Measurements from ENCODE around the gene UBE2U.
"Not testable (repeated sequence)": the region's sequence is repeated elsewhere in the genome, so short reads cannot be mapped to it uniquely, and the experiment has no call there.

The UBE2U gene

GRCh38 chr1:64199154-64199553 lies 4.3 kb upstream of the UBE2U start:
- Mint-ChIP-seq H3K27ac (no peak overlapping the region), H3K36me3 (ENCODE audit: insufficient read depth) (no peaks in the 10 kb centered on the region), H3K9me3 (no peaks in the 10 kb centered on the region), H3K4me3 (no peak overlapping the region), H3K27me3 (no peaks in the 10 kb centered on the region), H3K4me1 (ENCODE audit: low read depth in 2 of 2) (no peaks in the 10 kb centered on the region)
- DNase-seq: no peak
- ATAC-seq (replicated peaks): no peak

DNA sequence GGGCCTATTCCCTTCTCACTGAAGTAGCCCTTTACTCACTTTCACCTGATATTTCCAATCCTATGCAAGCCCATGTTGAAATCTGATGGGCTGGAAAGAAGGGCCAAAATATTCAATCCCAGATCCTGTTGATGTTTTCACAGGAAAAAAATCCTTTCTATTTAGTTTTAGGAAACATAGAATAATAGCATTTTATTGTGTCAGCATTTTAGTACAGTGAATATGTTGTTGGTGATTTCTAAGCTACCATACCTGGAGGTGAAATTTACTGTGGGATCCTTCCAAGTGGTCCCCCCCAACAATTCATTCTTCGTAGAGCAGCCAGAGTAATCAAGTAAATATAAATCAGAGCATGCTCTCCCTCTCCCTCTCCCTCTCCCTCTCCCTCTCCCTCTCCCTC lies 3.4 kb upstream of the UBE2U start:
- no peaks in the 10 kb centered on the region for H3K9me3 Mint-ChIP-seq
- H3K36me3 Mint-ChIP-seq (ENCODE audit: insufficient read depth): no peaks in the 10 kb centered on the region
- no peak overlapping the region for H3K27ac Mint-ChIP-seq
- no peak for DNase-seq
- H3K4me1 Mint-ChIP-seq (ENCODE audit: low read depth in 2 of 2): no peaks in the 10 kb centered on the region
- no peak for ATAC-seq (replicated peaks)
- H3K27me3 Mint-ChIP-seq: peaks cover 0 to 6% of the 10 kb centered on the region in 2 donors
- no peak overlapping the region for H3K4me3 Mint-ChIP-seq

- peaks cover 12 to 14% of the 10 kb centered on the region in 2 donors for H3K27me3 Mint-ChIP-seq
- H3K27ac Mint-ChIP-seq: no peak overlapping the region
- H3K36me3 Mint-ChIP-seq (ENCODE audit: insufficient read depth): no peaks in the 10 kb centered on the region
- H3K9me3 Mint-ChIP-seq: no peaks in the 10 kb centered on the region
- ATAC-seq (replicated peaks) (no peak), DNase-seq (no peak)
- no peaks in the 10 kb centered on the region for H3K4me1 Mint-ChIP-seq (ENCODE audit: low read depth in 2 of 2)
- no peak overlapping the region for H3K4me3 Mint-ChIP-seq
Measured at GRCh38 chr1:64209221-64209620, 5.8 kb downstream of the UBE2U start.

- H3K36me3 Mint-ChIP-seq (ENCODE audit: insufficient read depth): no peaks in the 10 kb centered on the region
- H3K27me3 Mint-ChIP-seq: peaks cover 8 to 23% of the 10 kb centered on the region in 2 donors
- H3K4me3 Mint-ChIP-seq: no peak overlapping the region
- no peak for ATAC-seq (replicated peaks)
- no peak for DNase-seq
- H3K9me3 Mint-ChIP-seq: no peaks in the 10 kb centered on the region
- H3K27ac Mint-ChIP-seq: no peak overlapping the region
- H3K4me1 Mint-ChIP-seq (ENCODE audit: low read depth in 2 of 2): no peaks in the 10 kb centered on the region
Measured at GRCh38 chr1:64212031-64212430, 8.6 kb downstream of the UBE2U start.

DNA sequence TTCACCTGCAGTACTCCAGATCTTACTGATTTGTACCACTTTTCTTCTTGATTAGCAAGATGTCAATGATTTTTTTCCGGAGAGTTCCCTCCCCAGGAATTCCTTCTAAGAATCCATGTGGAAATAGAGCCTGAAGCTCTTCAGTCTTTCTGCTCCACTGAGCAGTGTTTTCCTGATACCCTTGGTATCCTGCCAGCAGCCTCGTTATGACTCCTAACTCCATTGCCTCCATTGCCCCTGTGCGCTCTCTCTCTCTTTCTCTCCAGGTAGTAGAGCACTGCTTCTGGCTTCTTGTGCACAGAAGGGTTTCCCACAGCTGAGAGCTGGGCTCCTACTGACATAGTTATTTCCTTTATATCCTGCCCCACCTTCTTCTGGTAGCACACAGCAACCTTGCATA lies 12.2 kb downstream of the UBE2U start:
- H3K9me3 Mint-ChIP-seq: no peaks in the 10 kb centered on the region
- no peak for DNase-seq
- no peak overlapping the region for H3K27ac Mint-ChIP-seq
- H3K27me3 Mint-ChIP-seq: peaks cover 26 to 28% of the 10 kb centered on the region in 2 donors
- H3K36me3 Mint-ChIP-seq (ENCODE audit: insufficient read depth): no peaks in the 10 kb centered on the region
- H3K4me1 Mint-ChIP-seq (ENCODE audit: low read depth in 2 of 2): no peaks in the 10 kb centered on the region
- ATAC-seq (replicated peaks): no peak
- H3K4me3 Mint-ChIP-seq: no peak overlapping the region

GRCh38 chr1:64220241-64220640 lies 16.8 kb downstream of the UBE2U start:
- no peak overlapping the region for H3K4me3 Mint-ChIP-seq
- H3K27me3 Mint-ChIP-seq: peaks cover 32 to 36% of the 10 kb centered on the region in 2 donors
- ATAC-seq (replicated peaks) (no peak), DNase-seq (no peak)
- no peaks in the 10 kb centered on the region for H3K36me3 Mint-ChIP-seq (ENCODE audit: insufficient read depth)
- H3K27ac Mint-ChIP-seq: no peak overlapping the region
- no peaks in the 10 kb centered on the region for H3K9me3 Mint-ChIP-seq
- no peaks in the 10 kb centered on the region for H3K4me1 Mint-ChIP-seq (ENCODE audit: low read depth in 2 of 2)

- no peaks in the 10 kb centered on the region for H3K36me3 Mint-ChIP-seq (ENCODE audit: insufficient read depth)
- H3K4me1 Mint-ChIP-seq (ENCODE audit: low read depth in 2 of 2): no peaks in the 10 kb centered on the region
- H3K27me3 Mint-ChIP-seq: peaks cover 23 to 39% of the 10 kb centered on the region in 2 donors
- DNase-seq (no peak), ATAC-seq (replicated peaks) (no peak)
- H3K9me3 Mint-ChIP-seq: no peaks in the 10 kb centered on the region
- no peak overlapping the region for H3K4me3 Mint-ChIP-seq
- no peak overlapping the region for H3K27ac Mint-ChIP-seq
Measured at GRCh38 chr1:64223329-64224151, 20.1 kb downstream of the UBE2U start.

GRCh38 chr1:64224236-64224635 lies 20.8 kb downstream of the UBE2U start:
- not testable (repeated sequence) for H3K4me3 Mint-ChIP-seq; H3K27ac Mint-ChIP-seq; H3K36me3 Mint-ChIP-seq (ENCODE audit: insufficient read depth); H3K9me3 Mint-ChIP-seq; H3K4me1 Mint-ChIP-seq (ENCODE audit: low read depth in 2 of 2); DNase-seq; ATAC-seq (replicated peaks)
- peaks cover 18 to 32% of the 10 kb centered on the region in 2 donors for H3K27me3 Mint-ChIP-seq

DNA sequence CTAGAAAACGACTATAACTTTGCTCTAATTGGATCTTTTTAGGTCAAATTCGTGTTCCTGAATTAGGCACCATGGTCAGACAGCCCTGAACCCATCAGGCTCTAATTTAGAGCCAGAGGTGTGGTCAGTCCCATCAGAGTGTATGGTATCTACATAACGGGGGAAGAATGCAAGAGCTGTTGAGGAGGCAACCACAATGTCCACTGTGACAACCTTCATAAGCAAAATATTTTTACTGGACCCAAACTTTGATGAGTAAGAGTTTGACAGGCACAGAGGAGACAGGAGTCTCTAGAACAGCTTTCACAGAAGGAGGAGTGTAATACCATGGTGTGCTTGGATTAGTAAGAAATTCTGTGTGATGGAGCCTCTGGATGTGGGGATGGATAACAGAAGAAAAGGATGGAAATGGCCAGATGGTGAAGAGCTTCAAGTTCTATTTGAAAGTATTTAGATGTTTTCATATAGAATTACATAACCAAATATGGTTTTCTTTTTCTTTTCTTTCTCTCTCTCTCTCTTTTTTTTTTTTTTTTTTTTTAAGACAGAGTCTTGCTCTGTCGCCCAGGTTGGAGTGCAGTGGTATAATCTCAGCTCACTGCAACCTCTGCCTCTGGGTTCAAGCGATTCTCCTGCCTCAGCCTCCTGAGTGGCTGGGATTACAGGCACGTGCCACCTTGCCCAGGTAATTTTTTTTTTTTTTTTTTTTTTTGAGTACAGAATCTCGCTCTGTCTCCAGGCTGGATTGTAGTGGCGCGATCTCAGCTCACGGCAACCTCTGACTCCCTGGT lies 24.9 kb downstream of the UBE2U start:
- DNase-seq: no peak
- Mint-ChIP-seq H3K27me3 (peaks cover 17 to 27% of the 10 kb centered on the region in 2 donors), H3K9me3 (no peaks in the 10 kb centered on the region), H3K4me3 (no peak overlapping the region), H3K27ac (no peak overlapping the region), H3K4me1 (ENCODE audit: low read depth in 2 of 2) (no peaks in the 10 kb centered on the region), H3K36me3 (ENCODE audit: insufficient read depth) (no peaks in the 10 kb centered on the region)
- no peak for ATAC-seq (replicated peaks)

- ATAC-seq (replicated peaks): no peak
- DNase-seq: no peak
- H3K9me3 Mint-ChIP-seq: no peaks in the 10 kb centered on the region
- H3K4me3 Mint-ChIP-seq: no peak overlapping the region
- no peaks in the 10 kb centered on the region for H3K36me3 Mint-ChIP-seq (ENCODE audit: insufficient read depth)
- no peak overlapping the region for H3K27ac Mint-ChIP-seq
- no peaks in the 10 kb centered on the region for H3K4me1 Mint-ChIP-seq (ENCODE audit: low read depth in 2 of 2)
- H3K27me3 Mint-ChIP-seq: peaks cover 17 to 34% of the 10 kb centered on the region in 2 donors
Measured at GRCh38 chr1:64229307-64229706, 25.9 kb downstream of the UBE2U start.

DNA sequence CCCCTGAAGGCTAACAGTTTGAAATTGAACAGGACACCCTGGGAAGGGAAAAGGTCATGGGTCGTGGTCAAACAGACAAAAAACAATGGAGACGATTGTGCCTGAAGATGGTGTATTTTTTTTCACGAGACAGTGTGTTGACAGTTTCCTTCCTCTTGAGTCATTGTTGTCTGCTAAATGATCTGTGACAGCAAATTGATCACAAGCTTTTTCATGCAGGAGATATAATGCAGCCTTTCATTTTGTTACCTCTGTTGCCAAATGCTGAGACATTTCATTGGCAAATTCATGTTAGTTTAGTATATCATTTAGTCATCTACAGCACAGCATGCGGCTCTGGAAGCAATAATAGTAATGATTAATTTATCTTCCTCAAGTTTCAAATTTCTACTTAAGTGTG lies 27.7 kb downstream of the UBE2U start:
- Mint-ChIP-seq H3K27ac (no peak overlapping the region), H3K4me1 (ENCODE audit: low read depth in 2 of 2) (no peaks in the 10 kb centered on the region), H3K9me3 (no peaks in the 10 kb centered on the region), H3K4me3 (no peak overlapping the region), H3K27me3 (peaks cover 17 to 26% of the 10 kb centered on the region in 2 donors), H3K36me3 (ENCODE audit: insufficient read depth) (no peaks in the 10 kb centered on the region)
- no peak for ATAC-seq (replicated peaks)
- no peak for DNase-seq

GRCh38 chr1:64231654-64232053 lies 28.2 kb downstream of the UBE2U start:
- no peak for DNase-seq
- Mint-ChIP-seq H3K27me3 (peaks cover 17 to 26% of the 10 kb centered on the region in 2 donors), H3K27ac (no peak overlapping the region), H3K4me1 (ENCODE audit: low read depth in 2 of 2) (no peaks in the 10 kb centered on the region), H3K36me3 (ENCODE audit: insufficient read depth) (no peaks in the 10 kb centered on the region), H3K9me3 (no peaks in the 10 kb centered on the region), H3K4me3 (no peak overlapping the region)
- ATAC-seq (replicated peaks): no peak

DNA sequence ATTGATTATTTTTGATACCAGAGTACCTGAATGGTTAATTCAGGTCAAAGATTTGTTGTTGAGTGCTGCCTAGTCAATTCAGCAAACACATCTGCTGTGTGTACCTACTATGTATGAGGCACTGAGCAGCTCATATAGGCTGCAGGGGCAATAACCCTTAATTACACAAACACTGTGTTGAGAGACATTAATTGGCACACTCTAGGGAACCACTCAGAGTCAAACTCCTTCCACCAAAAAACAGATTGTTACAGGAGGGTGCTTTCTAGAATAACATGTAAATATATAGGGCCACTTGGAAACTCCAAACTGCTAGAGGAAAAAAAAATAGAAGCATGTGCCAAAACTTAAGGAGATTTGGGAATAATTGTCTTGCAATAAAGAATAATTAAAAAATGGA lies 31.3 kb downstream of the UBE2U start:
- H3K27ac Mint-ChIP-seq: no peak overlapping the region

DNA sequence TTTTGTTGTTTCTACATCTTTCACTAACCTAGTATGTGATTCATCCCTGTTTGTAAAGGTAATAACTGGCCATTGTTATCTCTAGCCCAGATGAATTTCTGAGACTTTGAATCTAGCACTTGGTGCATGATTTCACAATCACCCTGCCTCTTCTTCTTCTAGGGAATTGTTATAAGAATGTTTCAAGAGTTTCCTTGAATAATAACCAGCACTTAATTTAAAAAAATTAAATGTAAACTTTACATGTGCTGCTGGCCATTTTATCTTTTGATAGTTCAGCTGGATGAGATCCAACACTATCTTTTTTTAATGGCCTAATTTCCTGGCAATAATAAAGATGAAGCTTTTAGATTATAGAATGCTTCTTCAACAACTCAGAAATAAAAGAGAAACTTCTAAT lies 31.8 kb downstream of the UBE2U start:
- DNase-seq (no peak), ATAC-seq (replicated peaks) (no peak)
- H3K27ac Mint-ChIP-seq: no peak overlapping the region
- no peaks in the 10 kb centered on the region for H3K4me1 Mint-ChIP-seq (ENCODE audit: low read depth in 2 of 2)
- peaks cover 4% of the 10 kb centered on the region for H3K36me3 Mint-ChIP-seq (ENCODE audit: insufficient read depth)
- H3K4me3 Mint-ChIP-seq: no peak overlapping the region
- peaks cover 14 to 20% of the 10 kb centered on the region in 2 donors for H3K27me3 Mint-ChIP-seq
- no peaks in the 10 kb centered on the region for H3K9me3 Mint-ChIP-seq

More for the DNA sequence above, 31.3 kb downstream of the UBE2U start:
- no peak for ATAC-seq (replicated peaks)
- H3K27me3 Mint-ChIP-seq: peaks cover 17 to 25% of the 10 kb centered on the region in 2 donors
- no peak for DNase-seq
- H3K9me3 Mint-ChIP-seq: no peaks in the 10 kb centered on the region
- H3K4me3 Mint-ChIP-seq: no peak overlapping the region
- no peaks in the 10 kb centered on the region for H3K4me1 Mint-ChIP-seq (ENCODE audit: low read depth in 2 of 2)
- peaks cover 4% of the 10 kb centered on the region for H3K36me3 Mint-ChIP-seq (ENCODE audit: insufficient read depth)
